Activated naive CD4-positive, alpha-beta T cell treated with Interleukin-2 at 50 U/mL for 16 hours (primary cell): ENCODE data around the gene PLGRKT.
A peak's percentile ranks its signal among the peaks of the same experiment; 100 is the strongest.
"Not testable (repeated sequence)": the region's sequence is repeated elsewhere in the genome, so short reads cannot be mapped to it uniquely, and the experiment has no call there.

Experiments used
- DNase-seq: peaks from one replicate; pipeline ENCODE4 v3.0.0-alpha.2; 2020

PLGRKT gene

GRCh38 chr9:5450359-5451091, 12.8 kb upstream of the PLGRKT start, which contains the start of gene CD274:
TSS of gene CD274 (plus strand) at chr9:5450542. CDS start at chr9:5456114, 5,572 bp downstream.
- peak; percentile 85 for DNase-seq

- no peak for DNase-seq
Measured at GRCh38 chr9:5449521-5450358, 12.0 kb upstream of the PLGRKT start.

DNA sequence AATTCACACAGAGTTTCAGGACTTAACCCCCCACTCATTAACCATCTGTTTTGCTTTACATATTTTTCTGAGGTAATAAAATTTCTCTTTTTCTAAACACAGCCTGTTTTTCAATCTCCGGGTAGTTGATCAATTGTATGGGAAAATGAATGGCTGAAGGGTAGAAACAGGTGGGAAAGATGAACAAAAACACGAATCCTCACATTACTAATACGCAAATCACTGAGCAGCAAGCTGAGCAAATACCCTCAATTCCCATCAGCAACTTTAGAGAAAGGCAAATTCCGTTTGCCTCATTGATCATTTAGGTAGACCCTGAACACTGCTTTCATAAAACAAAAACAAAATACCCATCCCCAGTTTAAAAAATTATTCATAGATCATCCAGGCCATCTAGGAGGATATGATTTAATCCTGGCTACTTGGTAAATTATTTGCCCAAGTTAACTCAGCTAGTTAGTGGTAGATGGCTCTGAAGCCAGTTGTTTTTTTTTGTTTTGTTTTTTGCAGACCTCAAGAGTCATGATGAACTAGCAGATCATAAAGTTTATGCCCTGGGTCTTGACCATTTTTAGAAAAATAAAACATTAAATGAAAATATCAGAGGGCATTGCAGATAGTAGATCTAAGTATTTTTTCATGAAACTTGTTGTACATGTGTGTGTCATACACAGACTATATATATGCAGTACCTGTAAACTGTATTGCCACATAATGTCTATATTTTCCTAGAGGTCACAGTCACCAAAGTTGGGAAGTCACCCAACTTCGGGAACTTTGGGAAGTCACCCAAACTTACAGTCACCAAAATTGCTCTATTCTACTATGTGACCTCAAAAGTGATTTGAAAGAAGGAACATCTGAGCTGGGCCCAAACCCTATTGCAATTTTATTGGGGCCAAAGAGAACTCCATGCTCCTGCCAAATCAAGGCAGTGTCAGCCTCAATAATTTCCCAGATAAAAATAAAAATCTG, 11.0 kb upstream of the PLGRKT start:
- DNase-seq = no peak

- no peak for DNase-seq
Measured at GRCh38 chr9:5448016-5448415, 10.3 kb upstream of the PLGRKT start.

GRCh38 chr9:5447337-5447736, 9.6 kb upstream of the PLGRKT start:
- no peak for DNase-seq

DNA sequence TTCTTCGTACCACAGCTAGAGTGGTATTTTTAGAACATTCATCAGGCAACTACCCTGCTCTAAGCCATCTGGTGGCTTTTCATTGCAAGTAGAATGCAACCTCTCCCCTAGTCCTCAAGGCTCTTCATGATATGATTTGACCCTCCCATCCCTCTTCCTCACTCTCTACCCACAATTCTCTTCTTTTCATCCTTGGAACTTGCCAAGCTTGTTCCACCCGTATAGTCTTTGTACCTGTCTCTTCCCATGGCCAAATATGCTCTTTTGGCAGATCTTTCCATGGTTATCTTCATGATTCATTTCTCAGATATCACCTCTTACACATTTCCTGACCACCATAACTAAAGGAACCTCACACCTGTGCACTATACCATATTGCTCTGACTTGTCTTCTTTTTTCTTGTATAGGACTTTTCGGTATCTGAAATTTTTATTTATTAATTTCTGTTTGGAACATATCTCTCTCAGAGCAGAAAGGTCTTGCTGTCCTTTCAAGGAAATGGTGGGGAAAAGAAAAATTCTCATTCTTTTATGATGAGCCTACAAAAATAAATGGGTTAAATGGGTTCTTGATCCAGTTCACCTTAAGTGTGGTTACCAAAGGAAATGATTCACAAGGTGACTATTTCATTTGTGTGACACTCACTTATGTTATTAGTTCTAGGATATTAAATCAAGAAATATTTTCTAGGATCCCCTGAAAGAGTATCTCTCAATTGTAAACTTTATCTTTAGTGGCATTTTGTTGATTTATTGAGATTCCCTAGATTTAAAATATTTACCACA, 8.9 kb upstream of the PLGRKT start:
- no peak for DNase-seq

DNA sequence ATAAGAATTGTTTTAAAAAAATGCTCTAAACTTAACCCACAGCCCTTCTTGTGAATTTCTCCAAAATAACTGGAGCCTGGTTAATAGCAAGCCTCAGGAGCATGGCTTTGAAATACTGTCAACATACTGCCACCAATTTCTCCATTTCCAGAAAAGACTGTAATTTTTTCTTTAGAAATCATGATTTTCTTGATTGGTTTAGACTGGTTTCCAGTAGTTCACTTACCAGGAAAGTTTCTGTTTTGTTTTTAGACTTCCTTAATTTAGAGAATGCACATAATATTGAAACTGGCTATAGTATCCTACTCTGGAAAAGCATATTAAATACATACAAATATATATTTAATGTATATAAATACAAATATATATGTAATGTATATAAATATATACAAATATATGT, 8.2 kb upstream of the PLGRKT start:
- no peak for DNase-seq

GRCh38 chr9:5445096-5445495, 7.4 kb upstream of the PLGRKT start:
- DNase-seq = not testable (repeated sequence)

GRCh38 chr9:5443850-5444249, 6.1 kb upstream of the PLGRKT start:
- no peak for DNase-seq

DNA sequence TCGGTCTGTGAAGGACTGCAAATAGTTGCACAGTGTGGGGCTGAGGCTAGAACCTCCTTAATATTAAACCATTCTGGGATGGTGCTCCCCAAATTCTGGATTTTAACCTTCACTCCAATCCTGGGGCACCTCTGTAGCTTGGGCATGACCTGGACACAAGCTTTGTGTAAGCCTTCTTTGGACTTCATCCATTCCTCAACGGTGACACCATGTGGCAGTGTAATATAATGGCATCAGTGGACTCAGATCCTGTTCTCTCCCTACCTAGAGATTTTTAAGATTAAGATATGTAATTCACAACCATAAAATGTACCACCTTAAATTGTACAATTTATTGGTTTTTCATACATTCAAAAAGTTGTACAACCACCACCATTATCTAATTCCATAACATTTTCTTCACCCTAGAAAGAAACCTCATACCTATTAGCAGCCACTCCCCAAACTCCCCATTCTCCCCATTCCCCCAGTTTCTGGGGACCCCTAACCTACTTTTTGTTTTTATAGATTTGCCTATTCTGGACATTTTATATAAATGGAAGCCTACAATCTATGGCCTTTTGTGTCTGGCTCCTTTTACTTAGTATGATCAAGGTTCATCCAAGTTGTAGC, 4.8 kb upstream of the PLGRKT start:
- DNase-seq = no peak

DNA sequence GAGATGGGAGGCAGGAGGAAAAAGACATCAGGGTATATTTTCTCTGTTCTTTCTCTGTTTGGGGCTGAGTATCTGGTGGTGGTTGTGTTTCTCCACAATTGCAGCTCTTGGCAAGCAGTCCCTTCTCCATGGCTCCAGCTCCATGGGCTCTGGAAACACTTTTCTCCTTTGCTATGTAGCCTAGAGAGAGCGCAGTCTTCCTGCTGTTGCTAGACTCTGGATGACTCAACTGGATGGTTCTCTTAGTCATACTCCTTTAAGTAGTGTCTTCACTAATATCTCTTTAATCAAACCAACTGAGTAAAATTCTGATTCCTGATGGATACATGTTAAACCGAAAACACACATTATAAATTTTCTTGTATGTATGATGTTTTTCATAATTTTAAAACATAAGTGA, 3.3 kb upstream of the PLGRKT start:
- DNase-seq = no peak

- no peak for DNase-seq
Measured at GRCh38 chr9:5440426-5440825, 2.7 kb upstream of the PLGRKT start.

DNA sequence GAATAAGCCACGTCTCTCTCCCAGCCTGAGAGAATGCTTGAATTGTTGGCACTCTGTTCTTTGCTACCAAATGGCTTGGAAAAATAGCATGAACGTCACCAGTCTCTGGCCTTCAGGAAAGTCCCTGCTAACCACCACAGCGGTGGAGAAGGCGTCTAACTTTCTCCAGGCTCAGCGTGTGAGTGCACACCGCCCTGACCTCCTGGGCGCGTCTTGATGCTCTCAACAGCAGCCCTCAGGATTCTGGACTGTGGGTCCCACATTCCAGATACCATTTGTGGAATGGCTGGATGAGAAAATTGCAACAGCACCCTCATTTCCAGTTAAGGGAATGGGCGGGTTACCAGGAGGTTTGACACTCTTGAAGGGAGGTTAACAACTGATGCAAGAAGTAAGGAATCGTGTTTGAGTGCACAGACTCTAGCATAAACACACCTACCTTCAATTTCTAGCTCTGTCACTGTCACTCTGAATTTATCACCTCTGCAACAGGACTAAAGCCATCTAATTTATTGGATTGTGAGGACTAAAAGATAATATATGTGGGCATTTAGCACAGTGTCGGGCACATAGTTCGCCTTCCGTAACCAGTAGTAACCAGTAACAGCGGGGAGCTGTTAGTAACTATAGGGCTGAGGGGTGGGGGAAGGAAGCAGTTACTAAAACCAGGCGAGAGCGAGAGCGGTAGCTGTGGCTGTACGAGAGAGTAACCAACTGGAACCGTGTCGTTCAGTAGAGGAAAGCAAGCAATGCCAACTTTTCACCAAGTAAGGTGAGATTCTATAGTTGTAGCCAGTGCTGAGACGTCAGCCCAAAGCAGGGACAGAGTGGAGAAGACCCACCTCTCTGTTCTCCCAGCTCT, 807 bp upstream of the PLGRKT start:
- DNase-seq = peak; percentile 70

- DNase-seq = no peak
Measured at GRCh38 chr9:5436441-5436840, 1.3 kb downstream of the PLGRKT start.

GRCh38 chr9:5435912-5436311, 1.8 kb downstream of the PLGRKT start:
- DNase-seq = no peak

- DNase-seq = not testable (repeated sequence)
Measured at GRCh38 chr9:5433841-5434810, 3.6 kb downstream of the PLGRKT start.

DNA sequence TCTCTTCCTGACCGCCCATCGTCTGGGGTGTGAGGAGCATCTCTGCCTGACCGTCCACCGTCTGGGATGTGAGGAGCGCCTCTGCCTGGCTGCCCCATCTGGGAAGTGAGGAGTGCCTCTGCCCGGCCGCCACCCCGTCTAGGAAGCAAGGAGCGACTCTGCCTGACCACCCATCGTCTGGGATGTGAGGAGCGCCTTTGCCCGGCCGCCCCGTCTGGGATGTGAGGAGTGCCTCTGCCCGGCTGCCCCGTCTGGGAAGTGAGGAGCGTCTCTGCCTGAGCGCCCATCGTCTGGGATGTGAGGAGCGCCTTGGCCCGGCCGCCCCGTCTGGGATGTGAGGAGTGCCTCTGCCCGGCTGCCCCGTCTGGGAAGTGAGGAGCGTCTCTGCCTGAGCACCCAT, 4.4 kb downstream of the PLGRKT start:
- DNase-seq = not testable (repeated sequence)

- not testable (repeated sequence) for DNase-seq
Measured at GRCh38 chr9:5432890-5433289, 4.8 kb downstream of the PLGRKT start.

GRCh38 chr9:5430912-5431311, 6.8 kb downstream of the PLGRKT start:
- no peak for DNase-seq
